ENCODE data around the gene MAU2. TPM values are rescaled to one million over a fixed set of nuclear protein-coding genes. Genes with fewer than 3 reads are reported as not detected.

MAU2 gene, protein sequence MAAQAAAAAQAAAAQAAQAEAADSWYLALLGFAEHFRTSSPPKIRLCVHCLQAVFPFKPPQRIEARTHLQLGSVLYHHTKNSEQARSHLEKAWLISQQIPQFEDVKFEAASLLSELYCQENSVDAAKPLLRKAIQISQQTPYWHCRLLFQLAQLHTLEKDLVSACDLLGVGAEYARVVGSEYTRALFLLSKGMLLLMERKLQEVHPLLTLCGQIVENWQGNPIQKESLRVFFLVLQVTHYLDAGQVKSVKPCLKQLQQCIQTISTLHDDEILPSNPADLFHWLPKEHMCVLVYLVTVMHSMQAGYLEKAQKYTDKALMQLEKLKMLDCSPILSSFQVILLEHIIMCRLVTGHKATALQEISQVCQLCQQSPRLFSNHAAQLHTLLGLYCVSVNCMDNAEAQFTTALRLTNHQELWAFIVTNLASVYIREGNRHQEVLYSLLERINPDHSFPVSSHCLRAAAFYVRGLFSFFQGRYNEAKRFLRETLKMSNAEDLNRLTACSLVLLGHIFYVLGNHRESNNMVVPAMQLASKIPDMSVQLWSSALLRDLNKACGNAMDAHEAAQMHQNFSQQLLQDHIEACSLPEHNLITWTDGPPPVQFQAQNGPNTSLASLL
- 35.0 and 47.3 TPM in 2 replicates for total RNA-seq (ENCODE audit: low replicate concordance)

- Histone ChIP-seq H3K27ac (peak within 1 kb of the TSS; percentile 97), H3K9me3 (ENCODE audit: low read depth) (no peaks in the 10 kb centered on the region)
Measured at GRCh38 chr19:19320361-19321140, at the start of gene MAU2, which contains the start of gene SUGP1. Gene MAU2 (plus strand): TSS chr19:19320829. CDS start chr19:19320860, 31 bp downstream. Gene SUGP1 (minus strand): TSS chr19:19320509. CDS start chr19:19320496, 13 bp downstream.

DNA sequence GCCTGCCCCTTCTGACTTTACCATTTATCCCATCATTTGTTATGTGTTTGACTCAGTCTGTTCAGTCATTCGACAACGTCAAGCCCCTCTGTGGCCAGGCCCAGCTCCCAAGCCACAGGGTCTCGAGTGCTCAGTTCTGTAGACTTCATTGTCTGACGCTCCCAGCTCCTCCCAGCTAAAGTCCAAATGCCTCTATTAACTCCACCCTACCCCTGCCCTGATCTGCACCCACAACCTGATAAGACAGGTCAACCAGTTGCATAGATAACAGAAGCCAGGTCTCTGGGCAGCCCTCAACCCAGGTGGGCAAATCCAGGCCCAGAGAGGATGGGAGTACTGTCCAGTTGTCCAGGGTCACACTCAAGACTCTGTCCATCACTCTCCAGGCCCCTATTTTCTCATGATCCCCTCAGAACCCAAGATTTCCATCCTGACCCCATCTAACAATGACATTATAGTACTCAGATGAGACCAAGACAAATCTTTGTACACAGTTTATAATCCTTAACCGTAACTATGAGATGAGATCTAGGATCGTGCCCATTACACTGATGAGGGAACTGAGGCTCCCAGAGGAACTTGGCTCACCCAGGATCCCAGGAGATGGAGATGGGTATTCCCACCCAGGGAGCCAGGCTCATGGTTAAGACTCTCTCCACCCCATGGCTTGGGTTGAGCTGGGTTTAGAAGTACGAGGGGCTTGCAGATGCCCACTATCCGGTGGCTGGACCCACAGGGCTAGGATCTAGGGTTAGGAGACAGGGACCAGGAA is 48.6 kb upstream of the MAU2 start:
- Histone ChIP-seq H3K27me3 (no peaks in the 10 kb centered on the region), H2AFZ (replicated peaks) (no peak overlapping the region), H3K4me1 (no peaks in the 10 kb centered on the region), H3K9ac (no peak overlapping the region), H3K4me2 (peak overlapping the region; percentile 79), H3K4me3 (peak overlapping the region; percentile 52), H3K9me3 (ENCODE audit: low read depth) (no peaks in the 10 kb centered on the region), H3F3A (ENCODE audit: low read depth) (peaks cover 11% of the 10 kb centered on the region), H3K79me2 (ENCODE audit: low read depth) (no peaks in the 10 kb centered on the region), H4K20me1 (ENCODE audit: low read depth) (no peaks in the 10 kb centered on the region), H3K36me3 (no peaks in the 10 kb centered on the region), H3K27ac (no peak overlapping the region)
- peak overlapping the region; percentile 29 for H3K27ac Mint-ChIP-seq
- peaks cover 10% of the 10 kb centered on the region for H3K27me3 Mint-ChIP-seq (ENCODE audit: insufficient read depth, low read depth)
- peak overlapping the region; percentile 75 for H3K4me3 Mint-ChIP-seq
- DNase-seq (ENCODE audit: low spot score) = no peak
- peaks cover 6% of the 10 kb centered on the region for H3K36me3 Mint-ChIP-seq
- H3K9me3 Mint-ChIP-seq = peaks cover 2% of the 10 kb centered on the region
- TF ChIP-seq EZH2phosphoT487 (IDR thresholded peaks at IDR 0.05) = no peak
- TF ChIP-seq, protein P1, sequence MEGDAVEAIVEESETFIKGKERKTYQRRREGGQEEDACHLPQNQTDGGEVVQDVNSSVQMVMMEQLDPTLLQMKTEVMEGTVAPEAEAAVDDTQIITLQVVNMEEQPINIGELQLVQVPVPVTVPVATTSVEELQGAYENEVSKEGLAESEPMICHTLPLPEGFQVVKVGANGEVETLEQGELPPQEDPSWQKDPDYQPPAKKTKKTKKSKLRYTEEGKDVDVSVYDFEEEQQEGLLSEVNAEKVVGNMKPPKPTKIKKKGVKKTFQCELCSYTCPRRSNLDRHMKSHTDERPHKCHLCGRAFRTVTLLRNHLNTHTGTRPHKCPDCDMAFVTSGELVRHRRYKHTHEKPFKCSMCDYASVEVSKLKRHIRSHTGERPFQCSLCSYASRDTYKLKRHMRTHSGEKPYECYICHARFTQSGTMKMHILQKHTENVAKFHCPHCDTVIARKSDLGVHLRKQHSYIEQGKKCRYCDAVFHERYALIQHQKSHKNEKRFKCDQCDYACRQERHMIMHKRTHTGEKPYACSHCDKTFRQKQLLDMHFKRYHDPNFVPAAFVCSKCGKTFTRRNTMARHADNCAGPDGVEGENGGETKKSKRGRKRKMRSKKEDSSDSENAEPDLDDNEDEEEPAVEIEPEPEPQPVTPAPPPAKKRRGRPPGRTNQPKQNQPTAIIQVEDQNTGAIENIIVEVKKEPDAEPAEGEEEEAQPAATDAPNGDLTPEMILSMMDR (IDR thresholded peaks at IDR 0.05) = no peak
- no peak for TF ChIP-seq EZH2 (IDR thresholded peaks at IDR 0.05)
- peaks cover 7% of the 10 kb centered on the region for H3K4me1 Mint-ChIP-seq

More at GRCh38 chr19:19320361-19321140, at the start of gene MAU2, which contains the start of gene SUGP1:
- H3K79me2 ChIP-seq (ENCODE audit: low read depth) = peaks cover 88% of the 10 kb centered on the region
- Mint-ChIP-seq H3K27ac (peak within 1 kb of the TSS; percentile 100), H3K4me3 (peak within 1 kb of the TSS; percentile 99), H3K27me3 (ENCODE audit: insufficient read depth, low read depth) (no peaks in the 10 kb centered on the region), H3K4me1 (peaks cover 14% of the 10 kb centered on the region), H3K9me3 (no peaks in the 10 kb centered on the region), H3K36me3 (peaks cover 22% of the 10 kb centered on the region)
- no peaks in the 10 kb centered on the region for H3K36me3 ChIP-seq
- DNase-seq (ENCODE audit: low spot score) = peak; percentile 96
- TF ChIP-seq EZH2 (IDR thresholded peaks at IDR 0.05) (no peak), EZH2phosphoT487 (IDR thresholded peaks at IDR 0.05) (no peak)
- TF ChIP-seq, protein P1 (IDR thresholded peaks at IDR 0.05) = peak; percentile 12
- H4K20me1 ChIP-seq (ENCODE audit: low read depth) = peaks cover 16% of the 10 kb centered on the region
- peak within 1 kb of the TSS; percentile 91 for H2AFZ ChIP-seq (replicated peaks)
- peaks cover 10% of the 10 kb centered on the region for H3K4me1 ChIP-seq
- H3F3A ChIP-seq (ENCODE audit: low read depth) = no peaks in the 10 kb centered on the region
- H3K4me2 ChIP-seq = peak within 1 kb of the TSS; percentile 96
- H3K9ac ChIP-seq = peak within 1 kb of the TSS; percentile 99
- H3K27me3 ChIP-seq = no peaks in the 10 kb centered on the region
- peak within 1 kb of the TSS; percentile 91 for H3K4me3 ChIP-seq

- DNase-seq (ENCODE audit: low spot score) = no peak
- H3K4me2 ChIP-seq = no peak overlapping the region
- Mint-ChIP-seq H3K27ac (no peak overlapping the region), H3K4me1 (peaks cover 7% of the 10 kb centered on the region), H3K4me3 (peak overlapping the region; percentile 79), H3K36me3 (peaks cover 6% of the 10 kb centered on the region), H3K9me3 (peaks cover under 1% of the 10 kb centered on the region), H3K27me3 (ENCODE audit: insufficient read depth, low read depth) (peaks cover 8% of the 10 kb centered on the region)
- H4K20me1 ChIP-seq (ENCODE audit: low read depth) = no peaks in the 10 kb centered on the region
- H3F3A ChIP-seq (ENCODE audit: low read depth) = peaks cover 11% of the 10 kb centered on the region
- no peak overlapping the region for H3K4me3 ChIP-seq
- no peak overlapping the region for H2AFZ ChIP-seq (replicated peaks)
- H3K4me1 ChIP-seq = no peaks in the 10 kb centered on the region
- no peaks in the 10 kb centered on the region for H3K36me3 ChIP-seq
- H3K9ac ChIP-seq = no peak overlapping the region
- no peaks in the 10 kb centered on the region for H3K9me3 ChIP-seq (ENCODE audit: low read depth)
- no peak overlapping the region for H3K27ac ChIP-seq
- TF ChIP-seq EZH2 (IDR thresholded peaks at IDR 0.05) = no peak
- TF ChIP-seq, protein P1 (IDR thresholded peaks at IDR 0.05) = no peak
- no peak for TF ChIP-seq EZH2phosphoT487 (IDR thresholded peaks at IDR 0.05)
- H3K27me3 ChIP-seq = no peaks in the 10 kb centered on the region
- H3K79me2 ChIP-seq (ENCODE audit: low read depth) = no peaks in the 10 kb centered on the region
Measured at GRCh38 chr19:19274146-19274545, 46.5 kb upstream of the MAU2 start.

Data from neural progenitor cell (in vitro differentiated cells).